NCI-H1694 (cell line): Measurements from ENCODE around the gene MRAS.

ENCODE experiments used
- DNase-seq: peaks from one replicate; lab custom pipeline; 2025; lab: John Stamatoyannopoulos, UW

The MRAS gene

GRCh38 chr3:138340511-138340910, 7.9 kb upstream of the MRAS start:
- DNase-seq = no peak

GRCh38 chr3:138344754-138345153, 3.6 kb upstream of the MRAS start:
- no peak for DNase-seq

GRCh38 chr3:138348754-138349739, 668 bp downstream of the MRAS start:
- DNase-seq = peak; percentile 19

GRCh38 chr3:138349926-138350665, 1.7 kb downstream of the MRAS start:
- no peak for DNase-seq

- no peak for DNase-seq
Measured at GRCh38 chr3:138351151-138351550, 2.8 kb downstream of the MRAS start.

GRCh38 chr3:138351916-138352550, 3.7 kb downstream of the MRAS start:
- DNase-seq = no peak

- no peak for DNase-seq
Measured at GRCh38 chr3:138354376-138354775, 6.0 kb downstream of the MRAS start.

- DNase-seq = no peak
Measured at GRCh38 chr3:138355071-138355470, 6.7 kb downstream of the MRAS start.

GRCh38 chr3:138356730-138357405, 8.5 kb downstream of the MRAS start:
- DNase-seq = no peak

- DNase-seq = no peak
Measured at GRCh38 chr3:138359148-138359918, 11.0 kb downstream of the MRAS start.

- DNase-seq = no peak
Measured at GRCh38 chr3:138359919-138360868, 11.8 kb downstream of the MRAS start.

GRCh38 chr3:138360869-138361525, 12.6 kb downstream of the MRAS start:
- DNase-seq = no peak

GRCh38 chr3:138361561-138361971, 13.2 kb downstream of the MRAS start:
- no peak for DNase-seq

GRCh38 chr3:138362538-138362937, 14.2 kb downstream of the MRAS start:
- DNase-seq = no peak

GRCh38 chr3:138363322-138363721, 14.9 kb downstream of the MRAS start:
- DNase-seq = no peak

GRCh38 chr3:138364356-138365252, 16.2 kb downstream of the MRAS start:
- DNase-seq = no peak

GRCh38 chr3:138365253-138365555, 16.8 kb downstream of the MRAS start:
- DNase-seq = no peak

- no peak for DNase-seq
Measured at GRCh38 chr3:138366006-138366759, 17.8 kb downstream of the MRAS start.
